Esophagus squamous epithelium (tissue), 5 donors: Measurements from ENCODE around the gene BCL2L1. TPM values are rescaled to one million over a fixed set of nuclear protein-coding genes. Genes with fewer than 3 reads are reported as not detected.
A peak's percentile ranks its signal among the peaks of the same experiment; 100 is the strongest.

Source experiments
- DNase-seq: peaks from one replicate; lab custom pipeline; 2025; lab: John Stamatoyannopoulos, UW
- H3K27ac ChIP-seq, 4 donors: fragments of 200-600 bp; sonication (generic); one replicate each; pipeline ENCODE4 v1.5.1; 2016 to 2019; ENCODE audit warnings: mild to moderate bottlenecking in 1 of 4
- H3K27me3 ChIP-seq, 4 donors: fragments of 200-600 bp; sonication (generic); 1 replicate in 3 of 4; 2 replicates in 1 of 4; pipeline versions ENCODE4 v1.5.1 to v1.6.0; 2017 to 2021; ENCODE audit warnings: antibody characterized with exemption in 1 of 4
- H3K36me3 ChIP-seq, 3 donors: fragments of 200-600 bp; sonication (generic); one replicate each; pipeline ENCODE4 v1.5.1; 2016 to 2019
- H3K4me1 ChIP-seq, 3 donors: fragments of 200-600 bp; sonication (generic); one replicate each; pipeline ENCODE4 v1.5.1; 2017 to 2019
- H3K4me3 ChIP-seq, 4 donors: fragments of 200-600 bp; sonication (generic); 1 replicate in 3 of 4; 2 replicates in 1 of 4; pipeline ENCODE4 v1.5.1; 2016 to 2019; ENCODE audit warnings: mild to moderate bottlenecking in 2 of 4, moderate library complexity in 1 of 4
- H3K9me3 ChIP-seq, 3 donors: fragments of 200-600 bp; sonication (generic); one replicate each; pipeline ENCODE4 v1.5.1; 2016 to 2019
- POLR2A ChIP-seq, 4 donors: fragments of 450-650 bp; IDR thresholded peaks; one replicate each; pipeline ENCODE4 v1.6.1; 2017; ENCODE audit warnings: antibody characterized with exemption in 4 of 4, mild to moderate bottlenecking in 4 of 4, moderate library complexity in 3 of 4
- WGBS, 2 donors: methylation state at CpG; one replicate each; pipeline ENCODE4 v1.1.5; 2018; 5-methylcytosine and 5-hydroxymethylcytosine counted together
- intact Hi-C: fragments of 100-400 bp; cut with DNase I; formaldehyde crosslinking; loops from one replicate; pipeline ENCODE4 v1.15.0; 2022
- total RNA-seq, 4 donors: library from RNA; depleted of rRNA; stranded (reverse); fragments of >200 nt; gene quantifications; one replicate each; pipeline ENCODE4 v1.1.0, GENCODE V29; 2016
- TF ChIP-seq, protein P1 (sequence below), 6 experiments: fragments of 450-650 bp in 4 of 6; fragments of 200-600 bp in 2 of 6; sonication (generic) in 2 of 6; IDR thresholded peaks; one replicate each; pipeline ENCODE4 v1.5.1; 2016 to 2019; ENCODE audit warnings: antibody characterized with exemption in 6 of 6, mild to moderate bottlenecking in 4 of 6, moderate library complexity in 4 of 6
- donor health status: DM: yes; HTN: yes; CAD: no.

BCL2L1 gene
- total RNA-seq, 4 donors from 2014 or later = 65.4 to 105 (median 90.1) TPM

GRCh38 chr20:31717478-31718201 is 5.0 kb downstream of the BCL2L1 start:
- H3K4me3 ChIP-seq = peak overlapping the region in 3 of 4 donors; percentile 9 to 68 (median 49)
- H3K4me1 ChIP-seq = peaks cover 79 to 99% (median 80%) of the 10 kb centered on the region in 3 donors
- H3K36me3 ChIP-seq = peaks cover 0 to 38% (median 4%) of the 10 kb centered on the region in 3 donors
- H3K27ac ChIP-seq = peak overlapping the region; percentile 57 to 98 (median 86)
- DNase-seq = no peak
- TF ChIP-seq, protein P1, sequence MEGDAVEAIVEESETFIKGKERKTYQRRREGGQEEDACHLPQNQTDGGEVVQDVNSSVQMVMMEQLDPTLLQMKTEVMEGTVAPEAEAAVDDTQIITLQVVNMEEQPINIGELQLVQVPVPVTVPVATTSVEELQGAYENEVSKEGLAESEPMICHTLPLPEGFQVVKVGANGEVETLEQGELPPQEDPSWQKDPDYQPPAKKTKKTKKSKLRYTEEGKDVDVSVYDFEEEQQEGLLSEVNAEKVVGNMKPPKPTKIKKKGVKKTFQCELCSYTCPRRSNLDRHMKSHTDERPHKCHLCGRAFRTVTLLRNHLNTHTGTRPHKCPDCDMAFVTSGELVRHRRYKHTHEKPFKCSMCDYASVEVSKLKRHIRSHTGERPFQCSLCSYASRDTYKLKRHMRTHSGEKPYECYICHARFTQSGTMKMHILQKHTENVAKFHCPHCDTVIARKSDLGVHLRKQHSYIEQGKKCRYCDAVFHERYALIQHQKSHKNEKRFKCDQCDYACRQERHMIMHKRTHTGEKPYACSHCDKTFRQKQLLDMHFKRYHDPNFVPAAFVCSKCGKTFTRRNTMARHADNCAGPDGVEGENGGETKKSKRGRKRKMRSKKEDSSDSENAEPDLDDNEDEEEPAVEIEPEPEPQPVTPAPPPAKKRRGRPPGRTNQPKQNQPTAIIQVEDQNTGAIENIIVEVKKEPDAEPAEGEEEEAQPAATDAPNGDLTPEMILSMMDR (IDR thresholded peaks at IDR 0.05) = no peak
- TF ChIP-seq POLR2A (IDR thresholded peaks at IDR 0.05) = no peak
- intact Hi-C loops = no loop called here
- no peaks in the 10 kb centered on the region for H3K27me3 ChIP-seq
- WGBS, 2 donors = 35 to 76% methylated on average over 2 to 6 of the region's 6 CpGs
- H3K9me3 ChIP-seq = no peaks in the 10 kb centered on the region

- no peaks in the 10 kb centered on the region for H3K9me3 ChIP-seq
- no peaks in the 10 kb centered on the region for H3K27me3 ChIP-seq
- peaks cover 84 to 100% (median 84%) of the 10 kb centered on the region in 3 donors for H3K4me1 ChIP-seq
- peak overlapping the region in 3 of 4 donors; percentile 9 to 68 (median 49) for H3K4me3 ChIP-seq
- no peak for DNase-seq
- peak overlapping the region; percentile 57 to 98 (median 86) for H3K27ac ChIP-seq
- TF ChIP-seq, protein P1 (IDR thresholded peaks at IDR 0.05) = no peak
- TF ChIP-seq POLR2A (IDR thresholded peaks at IDR 0.05) = no peak
- 64 to 68% methylated on average over 4 to 5 of the region's 5 CpGs for WGBS, 2 donors
- intact Hi-C loops = no loop called here
- peaks cover 0 to 38% (median 4%) of the 10 kb centered on the region in 3 donors for H3K36me3 ChIP-seq
These were observed 5.7 kb downstream of the BCL2L1 start for GRCh38 chr20:31716818-31717477.

DNA sequence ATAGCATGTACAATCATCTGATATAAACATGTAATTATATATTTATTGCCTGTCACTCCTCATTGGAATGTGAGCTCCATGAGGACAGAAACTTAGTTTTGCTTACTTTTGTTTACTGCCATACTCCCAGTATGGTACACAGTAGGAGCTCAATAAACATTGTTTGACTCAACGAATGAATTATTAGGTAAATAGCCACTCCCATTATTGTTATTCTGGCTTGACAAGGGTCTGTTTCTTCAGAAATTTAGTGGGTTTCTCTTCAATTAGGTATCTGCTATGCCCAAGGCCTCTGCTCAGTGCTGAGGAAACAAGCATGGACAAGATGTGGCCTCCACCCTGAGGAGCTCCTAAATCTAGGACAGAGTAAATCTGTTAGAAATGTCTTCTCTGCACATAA is 6.3 kb downstream of the BCL2L1 start:
- no peaks in the 10 kb centered on the region for H3K27me3 ChIP-seq
- no peak for DNase-seq
- H3K36me3 ChIP-seq = peaks cover 0 to 38% (median 4%) of the 10 kb centered on the region in 3 donors
- intact Hi-C loops = no loop called here
- 35 to 42% methylated on average over 1 of the region's 1 CpG for WGBS, 2 donors
- peak overlapping the region; percentile 57 to 98 (median 86) for H3K27ac ChIP-seq
- H3K4me3 ChIP-seq = peak overlapping the region in 3 of 4 donors; percentile 9 to 68 (median 49)
- peaks cover 84 to 100% (median 84%) of the 10 kb centered on the region in 3 donors for H3K4me1 ChIP-seq
- H3K9me3 ChIP-seq = no peaks in the 10 kb centered on the region
- no peak for TF ChIP-seq POLR2A (IDR thresholded peaks at IDR 0.05)
- TF ChIP-seq, protein P1 (IDR thresholded peaks at IDR 0.05) = no peak

DNA sequence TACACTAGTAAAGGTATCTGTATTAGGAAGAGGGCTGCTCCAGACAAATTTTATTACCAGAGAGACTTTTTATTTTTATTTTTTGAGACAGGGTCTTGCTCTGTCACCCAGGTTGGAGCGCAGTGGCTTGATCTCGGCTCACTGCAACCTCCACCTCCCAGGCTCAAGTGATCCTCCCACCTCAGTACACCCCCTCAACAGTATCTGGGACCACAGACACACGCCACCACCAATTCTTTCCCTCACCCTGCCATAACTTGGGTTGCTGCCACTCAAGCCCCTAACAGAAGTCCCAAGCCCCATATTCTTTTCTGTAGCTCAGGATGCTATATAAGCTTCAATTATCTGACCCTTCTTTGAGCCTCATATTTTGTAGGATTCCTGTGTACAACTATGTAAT is 6.9 kb downstream of the BCL2L1 start:
- H3K4me1 ChIP-seq = peaks cover 86 to 100% (median 86%) of the 10 kb centered on the region in 3 donors
- H3K9me3 ChIP-seq = no peaks in the 10 kb centered on the region
- H3K36me3 ChIP-seq = peaks cover 0 to 38% (median 0%) of the 10 kb centered on the region in 3 donors
- no peak for DNase-seq
- no peak for TF ChIP-seq POLR2A (IDR thresholded peaks at IDR 0.05)
- TF ChIP-seq, protein P1 (IDR thresholded peaks at IDR 0.05) = no peak
- WGBS, 2 donors = 52 to 58% methylated on average over 3 of the region's 3 CpGs
- no peaks in the 10 kb centered on the region for H3K27me3 ChIP-seq
- intact Hi-C loops = no loop called here
- peak overlapping the region; percentile 57 to 98 (median 86) for H3K27ac ChIP-seq
- H3K4me3 ChIP-seq = peak overlapping the region in 1 of 4 donors; percentile 49
